Esophagus muscularis mucosa (tissue), 4 donors: ENCODE results near the gene PCDHGC5. TPM values are rescaled to one million over a fixed set of nuclear protein-coding genes. Genes with fewer than 3 reads are reported as not detected.
A peak's percentile ranks its signal among the peaks of the same experiment; 100 is the strongest.

Source experiments
- DNase-seq: peaks from one replicate; pipeline ENCODE4 v3.0.0-alpha.2; 2017; ENCODE audit errors: extremely low spot score
- H3K27ac ChIP-seq, 4 donors: fragments of 200-600 bp; sonication (generic); replicated peaks in 1 of 4; 1 replicate in 3 of 4; 2 replicates in 1 of 4; pipeline ENCODE4 v1.5.1; 2016 to 2019; ENCODE audit warnings: mild to moderate bottlenecking in 1 of 4
- H3K27me3 ChIP-seq, 4 donors: fragments of 200-600 bp; sonication (generic); one replicate each; pipeline versions ENCODE4 v1.5.1 to v1.6.0; 2016 to 2019
- H3K36me3 ChIP-seq, 4 donors: fragments of 200-600 bp; sonication (generic); one replicate each; pipeline ENCODE4 v1.5.1; 2016 to 2019
- H3K4me1 ChIP-seq, 4 donors: fragments of 200-600 bp; sonication (generic); one replicate each; pipeline ENCODE4 v1.5.1; 2016 to 2019
- H3K4me3 ChIP-seq, 4 donors: fragments of 200-600 bp; sonication (generic); 1 replicate in 2 of 4; 2 replicates in 2 of 4; pipeline ENCODE4 v1.5.1; 2016 to 2019; ENCODE audit warnings: mild to moderate bottlenecking in 4 of 4, moderate library complexity in 1 of 4
- H3K9me3 ChIP-seq, 4 donors: fragments of 200-600 bp; sonication (generic); 1 replicate in 3 of 4; 2 replicates in 1 of 4; pipeline ENCODE4 v1.5.1; 2016 to 2019
- CTCF ChIP-seq, 3 experiments: fragments of 200-600 bp in 2 of 3; fragments of 450-650 bp in 1 of 3; sonication (generic) in 2 of 3; IDR thresholded peaks; one replicate each; pipeline ENCODE4 v1.5.1; 2017 to 2019; ENCODE audit warnings: antibody characterized with exemption in 3 of 3, mild to moderate bottlenecking in 2 of 3, moderate library complexity in 1 of 3
- EP300 ChIP-seq: sonication (generic); formaldehyde crosslinking; IDR thresholded peaks from one replicate; pipeline ENCODE4 v1.6.1; 2017; ENCODE audit warnings: antibody characterized with exemption
- POLR2A ChIP-seq: fragments of 450-650 bp; IDR thresholded peaks from one replicate; pipeline ENCODE4 v1.6.1; 2017; ENCODE audit warnings: antibody characterized with exemption, moderate library complexity, mild to moderate bottlenecking, low read depth
- POLR2AphosphoS5 ChIP-seq, 2 donors: sonication (generic); formaldehyde crosslinking; IDR thresholded peaks; one replicate each; pipeline ENCODE4 v1.6.1; 2017; ENCODE audit warnings: antibody characterized with exemption in 2 of 2
- WGBS: methylation state at CpG from one replicate; pipeline ENCODE4 v1.1.5; 2018; 5-methylcytosine and 5-hydroxymethylcytosine counted together
- intact Hi-C: fragments of 100-400 bp; cut with DNase I; formaldehyde crosslinking; loops from one replicate; pipeline ENCODE4 v1.15.1; 2023
- total RNA-seq, 4 donors: library from RNA; depleted of rRNA; stranded (reverse); fragments of >200 nt; gene quantifications; one replicate each; pipeline versions ENCODE4 v1.1.0 to v1.2.1, GENCODE V29; 2016

Gene PCDHGC5
- total RNA-seq, 4 donors from 2014 or later = 0.71 to 3.7 (median 1.4) TPM

- no peaks in the 10 kb centered on the region for H3K27me3 ChIP-seq
- H3K4me1 ChIP-seq = peaks cover 39 to 70% (median 66%) of the 10 kb centered on the region in 4 donors
- intact Hi-C loops = loop anchor here (2.0 to 5.0 kb wide), 2 partner anchors 37 to 79 kb away; no protein-coding TSS in a partner anchor
- no peak for DNase-seq
- peaks cover 0 to 6% (median 0%) of the 10 kb centered on the region in 4 donors for H3K36me3 ChIP-seq
- H3K4me3 ChIP-seq = peak overlapping the region; percentile 64 to 75 (median 68)
- TF ChIP-seq POLR2AphosphoS5 (IDR thresholded peaks at IDR 0.05) (no peak), CTCF (IDR thresholded peaks at IDR 0.05) (no peak), POLR2A (no peak)
- H3K27ac ChIP-seq = peak overlapping the region in 2 of 4 donors; percentile 88 to 90
- H3K9me3 ChIP-seq = no peaks in the 10 kb centered on the region
- 58% methylated on average over 13 of the region's 13 CpGs for WGBS
These were observed 11.1 kb upstream of the PCDHGC5 start for GRCh38 chr5:141477815-141478214.

GRCh38 chr5:141478321-141478945 is 10.4 kb upstream of the PCDHGC5 start:
- DNase-seq = no peak
- intact Hi-C loops = loop anchor here (5.0 kb wide), 1 partner anchor 79 kb away; no protein-coding TSS in a partner anchor
- H3K4me1 ChIP-seq = peaks cover 41 to 76% (median 72%) of the 10 kb centered on the region in 4 donors

DNA sequence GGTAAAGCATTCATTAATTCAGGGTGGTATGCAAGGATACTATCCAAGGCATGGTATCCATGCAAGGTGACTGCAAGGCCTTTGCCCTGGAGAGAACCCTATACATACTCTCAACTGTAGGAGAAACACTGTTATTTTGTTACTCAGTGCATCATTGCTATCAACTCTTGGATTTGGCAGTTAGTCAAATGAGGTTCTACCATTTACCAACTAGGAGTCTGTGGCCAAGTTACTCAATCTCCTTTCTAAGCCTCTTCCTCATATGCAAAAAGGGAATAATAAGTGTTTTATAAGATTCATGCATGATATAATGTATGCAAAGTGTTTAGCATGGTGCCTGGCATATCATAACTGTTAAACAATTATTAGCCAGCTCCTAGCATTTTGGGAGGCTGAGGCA is 9.1 kb upstream of the PCDHGC5 start:
- DNase-seq = no peak
- H3K4me1 ChIP-seq = peaks cover 54 to 90% (median 85%) of the 10 kb centered on the region in 4 donors

More at GRCh38 chr5:141478321-141478945, 10.4 kb upstream of the PCDHGC5 start:
- Histone ChIP-seq H3K27me3 (no peaks in the 10 kb centered on the region), H3K27ac (no peak overlapping the region), H3K4me3 (peak overlapping the region; percentile 64 to 75 (median 68)), H3K9me3 (no peaks in the 10 kb centered on the region), H3K36me3 (peaks cover 0 to 6% (median 0%) of the 10 kb centered on the region in 4 donors)
- TF ChIP-seq POLR2A = no peak
- TF ChIP-seq EP300 = no peak
- no peak for TF ChIP-seq POLR2AphosphoS5 (IDR thresholded peaks at IDR 0.05)
- TF ChIP-seq CTCF (IDR thresholded peaks at IDR 0.05) = no peak
- WGBS = 45% methylated on average over 18 of the region's 20 CpGs

GRCh38 chr5:141483902-141484301 is 5.0 kb upstream of the PCDHGC5 start:
- Histone ChIP-seq H3K27me3 (no peaks in the 10 kb centered on the region), H3K27ac (no peak overlapping the region), H3K36me3 (peaks cover 0 to 19% (median 15%) of the 10 kb centered on the region in 4 donors), H3K9me3 (no peaks in the 10 kb centered on the region), H3K4me1 (peaks cover 35 to 88% (median 81%) of the 10 kb centered on the region in 4 donors), H3K4me3 (peak overlapping the region in 2 of 4 donors; percentile 53 to 57)
- intact Hi-C loops = no loop called here
- no peak for TF ChIP-seq EP300
- TF ChIP-seq POLR2AphosphoS5 (IDR thresholded peaks at IDR 0.05) = no peak
- no peak for TF ChIP-seq POLR2A
- no peak for TF ChIP-seq CTCF (IDR thresholded peaks at IDR 0.05)
- 41% methylated on average over 3 of the region's 3 CpGs for WGBS
- no peak for DNase-seq

More for the DNA sequence above, 9.1 kb upstream of the PCDHGC5 start:
- intact Hi-C loops = loop anchor here (5.0 kb wide), 1 partner anchor 78 kb away; no protein-coding TSS in a partner anchor
- Histone ChIP-seq H3K36me3 (peaks cover 0 to 6% (median 0%) of the 10 kb centered on the region in 4 donors), H3K9me3 (no peaks in the 10 kb centered on the region), H3K27ac (no peak overlapping the region), H3K4me3 (peak overlapping the region; percentile 0 to 69 (median 52)), H3K27me3 (no peaks in the 10 kb centered on the region)
- TF ChIP-seq POLR2AphosphoS5 (IDR thresholded peaks at IDR 0.05) (no peak), EP300 (no peak), CTCF (IDR thresholded peaks at IDR 0.05) (no peak), POLR2A (no peak)
